Tibial artery (tissue), 4 donors: ENCODE data around the gene ADGRV1.

Experiments
- DNase-seq, 2 donors: peaks; one replicate each; pipeline ENCODE4 v3.0.0-alpha.2; 2019
- H3K27ac ChIP-seq, 2 donors: fragments of 200-600 bp; sonication (generic) in 1 of 2; 1 replicate in 1 of 2; 2 replicates in 1 of 2; pipeline ENCODE4 v1.5.1; 2018 to 2019; ENCODE audit warnings: mild to moderate bottlenecking in 1 of 2
- H3K27me3 ChIP-seq, 2 donors: fragments of 200-600 bp; sonication (generic) in 1 of 2; one replicate each; pipeline versions ENCODE4 v1.5.1 to v1.6.0; 2016 to 2019
- H3K36me3 ChIP-seq, 3 donors: fragments of 200-600 bp; sonication (generic) in 2 of 3; one replicate each; pipeline ENCODE4 v1.5.1; 2016 to 2019; ENCODE audit warnings: mild to moderate bottlenecking in 2 of 3
- H3K4me1 ChIP-seq, 4 donors: fragments of 200-600 bp; sonication (generic) in 2 of 4; 1 replicate in 3 of 4; 2 replicates in 1 of 4; pipeline ENCODE4 v1.5.1; 2016 to 2019
- H3K4me3 ChIP-seq, 2 donors: fragments of 200-600 bp; sonication (generic) in 1 of 2; 1 replicate in 1 of 2; 2 replicates in 1 of 2; pipeline ENCODE4 v1.5.1; 2018 to 2019; ENCODE audit warnings: mild to moderate bottlenecking in 2 of 2
- H3K9me3 ChIP-seq, 3 donors: fragments of 200-600 bp; sonication (generic) in 1 of 3; one replicate each; pipeline ENCODE4 v1.5.1; 2016 to 2019
- intact Hi-C: fragments of 100-400 bp; cut with DNase I; formaldehyde crosslinking; loops from one replicate; pipeline ENCODE4 v1.15.0; 2023; ENCODE audit warnings: low total_unique reads
- TF ChIP-seq, protein P1 (sequence below), 2 experiments: fragments of 200-600 bp in 1 of 2; fragments of 450-650 bp in 1 of 2; IDR thresholded peaks; one replicate each; pipeline ENCODE4 v1.5.1; 2017 to 2019; ENCODE audit warnings: antibody characterized with exemption in 2 of 2, mild to moderate bottlenecking in 1 of 2, moderate library complexity in 1 of 2

ADGRV1 gene

GRCh38 chr5:90987726-90988125, 429.1 kb downstream of the ADGRV1 start:
- Histone ChIP-seq H3K36me3 (no peaks in the 10 kb centered on the region), H3K27ac (no peak overlapping the region), H3K4me1 (no peaks in the 10 kb centered on the region), H3K9me3 (no peaks in the 10 kb centered on the region), H3K27me3 (no peaks in the 10 kb centered on the region), H3K4me3 (no peak overlapping the region)
- intact Hi-C loops, result no loop called here
- no peak for DNase-seq
- TF ChIP-seq, protein P1, sequence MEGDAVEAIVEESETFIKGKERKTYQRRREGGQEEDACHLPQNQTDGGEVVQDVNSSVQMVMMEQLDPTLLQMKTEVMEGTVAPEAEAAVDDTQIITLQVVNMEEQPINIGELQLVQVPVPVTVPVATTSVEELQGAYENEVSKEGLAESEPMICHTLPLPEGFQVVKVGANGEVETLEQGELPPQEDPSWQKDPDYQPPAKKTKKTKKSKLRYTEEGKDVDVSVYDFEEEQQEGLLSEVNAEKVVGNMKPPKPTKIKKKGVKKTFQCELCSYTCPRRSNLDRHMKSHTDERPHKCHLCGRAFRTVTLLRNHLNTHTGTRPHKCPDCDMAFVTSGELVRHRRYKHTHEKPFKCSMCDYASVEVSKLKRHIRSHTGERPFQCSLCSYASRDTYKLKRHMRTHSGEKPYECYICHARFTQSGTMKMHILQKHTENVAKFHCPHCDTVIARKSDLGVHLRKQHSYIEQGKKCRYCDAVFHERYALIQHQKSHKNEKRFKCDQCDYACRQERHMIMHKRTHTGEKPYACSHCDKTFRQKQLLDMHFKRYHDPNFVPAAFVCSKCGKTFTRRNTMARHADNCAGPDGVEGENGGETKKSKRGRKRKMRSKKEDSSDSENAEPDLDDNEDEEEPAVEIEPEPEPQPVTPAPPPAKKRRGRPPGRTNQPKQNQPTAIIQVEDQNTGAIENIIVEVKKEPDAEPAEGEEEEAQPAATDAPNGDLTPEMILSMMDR (IDR thresholded peaks at IDR 0.05), result no peak

GRCh38 chr5:90991201-90991600, 432.6 kb downstream of the ADGRV1 start:
- H3K36me3 ChIP-seq, result no peaks in the 10 kb centered on the region
- H3K27me3 ChIP-seq, result no peaks in the 10 kb centered on the region
- no peak overlapping the region for H3K4me3 ChIP-seq
- H3K27ac ChIP-seq, result no peak overlapping the region
- H3K9me3 ChIP-seq, result peaks cover 0 to 8% (median 7%) of the 10 kb centered on the region in 3 donors
- TF ChIP-seq, protein P1 (IDR thresholded peaks at IDR 0.05), result no peak
- intact Hi-C loops, result no loop called here
- no peak for DNase-seq
- H3K4me1 ChIP-seq, result no peaks in the 10 kb centered on the region

DNA sequence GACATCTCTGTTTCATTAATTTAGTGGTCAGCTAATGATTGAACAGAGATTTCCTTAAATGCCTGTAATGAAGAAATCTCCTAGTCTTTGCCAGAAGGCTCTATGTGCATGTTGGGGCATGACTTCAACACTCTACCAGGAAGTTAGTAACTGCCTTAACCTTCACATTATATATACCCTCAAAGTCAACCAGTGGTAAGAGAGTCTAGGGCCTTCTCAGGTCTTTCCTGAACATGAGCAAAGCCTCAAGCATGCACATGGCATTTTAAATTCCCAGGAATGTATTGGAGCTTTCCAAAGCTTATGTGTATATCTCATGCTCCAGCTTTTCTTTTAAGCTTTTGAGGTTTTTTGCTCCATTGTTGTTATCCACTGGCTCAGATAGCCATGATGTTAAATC, 436.2 kb downstream of the ADGRV1 start:
- peaks cover 0 to 8% (median 8%) of the 10 kb centered on the region in 3 donors for H3K9me3 ChIP-seq
- intact Hi-C loops, result no loop called here
- H3K27ac ChIP-seq, result no peak overlapping the region
- H3K27me3 ChIP-seq, result no peaks in the 10 kb centered on the region
- no peaks in the 10 kb centered on the region for H3K36me3 ChIP-seq
- no peak overlapping the region for H3K4me3 ChIP-seq
- TF ChIP-seq, protein P1 (IDR thresholded peaks at IDR 0.05), result no peak
- no peak for DNase-seq
- H3K4me1 ChIP-seq, result no peaks in the 10 kb centered on the region

DNA sequence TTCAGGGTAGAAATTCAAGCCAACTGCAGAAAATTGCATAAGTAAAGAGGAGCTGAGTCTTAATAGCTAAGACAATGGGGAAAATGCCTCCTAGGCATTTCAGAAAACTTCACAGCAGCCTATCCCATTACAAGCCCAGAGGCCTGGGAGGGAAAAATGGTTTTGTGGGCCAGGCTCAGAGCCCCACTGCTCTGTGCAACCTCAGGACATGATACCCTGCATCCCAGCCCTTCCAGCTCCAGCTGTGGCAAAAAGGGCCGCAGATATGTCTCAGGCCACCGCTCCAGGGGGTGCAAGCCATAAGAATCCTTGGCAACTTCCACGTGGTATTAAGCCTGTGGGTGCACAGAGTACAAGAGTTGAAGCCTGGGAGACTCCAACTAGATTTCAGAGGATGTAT, 437.5 kb downstream of the ADGRV1 start:
- H3K27ac ChIP-seq, result no peak overlapping the region
- no peaks in the 10 kb centered on the region for H3K27me3 ChIP-seq
- DNase-seq, result no peak
- peaks cover 0 to 8% (median 8%) of the 10 kb centered on the region in 3 donors for H3K9me3 ChIP-seq
- TF ChIP-seq, protein P1 (IDR thresholded peaks at IDR 0.05), result no peak
- H3K4me3 ChIP-seq, result no peak overlapping the region
- H3K4me1 ChIP-seq, result no peaks in the 10 kb centered on the region
- intact Hi-C loops, result no loop called here
- no peaks in the 10 kb centered on the region for H3K36me3 ChIP-seq

DNA sequence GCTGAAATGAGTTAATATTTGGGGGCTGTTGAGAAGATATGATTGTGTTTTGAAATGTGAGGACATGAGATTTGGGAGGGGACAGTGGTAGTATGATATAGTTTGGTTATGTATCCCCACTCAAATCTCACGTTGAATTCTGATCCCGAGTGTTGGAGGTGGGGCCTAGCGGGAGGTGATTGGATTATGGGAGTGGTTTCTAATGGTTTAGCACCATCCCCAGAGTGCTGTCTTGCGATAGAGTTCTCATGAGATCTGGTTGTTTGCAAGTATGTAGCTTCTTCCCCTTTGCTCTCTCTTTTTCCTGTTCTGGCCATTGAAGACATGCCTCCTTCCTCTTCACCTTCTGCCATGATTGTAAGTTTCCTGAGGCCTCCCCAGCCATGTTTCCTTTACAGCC, 438.5 kb downstream of the ADGRV1 start:
- H3K36me3 ChIP-seq, result no peaks in the 10 kb centered on the region
- intact Hi-C loops, result no loop called here
- no peak for DNase-seq
- TF ChIP-seq, protein P1 (IDR thresholded peaks at IDR 0.05), result no peak
- H3K27me3 ChIP-seq, result no peaks in the 10 kb centered on the region
- H3K4me3 ChIP-seq, result no peak overlapping the region
- no peak overlapping the region for H3K27ac ChIP-seq
- H3K4me1 ChIP-seq, result no peaks in the 10 kb centered on the region
- peaks cover 0 to 8% (median 8%) of the 10 kb centered on the region in 3 donors for H3K9me3 ChIP-seq

DNA sequence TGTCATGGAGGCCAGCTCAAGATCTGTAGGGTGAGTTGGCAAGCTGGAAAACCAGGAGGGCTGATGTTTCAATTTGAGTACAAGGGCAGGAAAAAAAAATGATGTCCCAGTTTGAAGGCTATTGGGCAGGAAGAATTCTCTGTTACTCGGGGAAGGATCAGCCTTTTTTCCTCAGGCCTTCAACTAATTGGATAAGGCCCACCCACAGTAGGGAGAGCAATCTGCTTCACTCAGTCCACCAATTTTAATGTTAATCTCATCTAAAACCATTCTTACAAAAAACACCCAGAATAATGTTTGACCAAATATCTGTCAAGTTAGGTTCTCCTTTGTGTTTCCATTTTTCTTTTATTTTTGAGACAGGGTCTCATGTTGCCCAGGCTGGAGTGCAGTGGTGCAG, 442.1 kb downstream of the ADGRV1 start:
- intact Hi-C loops, result no loop called here
- H3K27me3 ChIP-seq, result no peaks in the 10 kb centered on the region
- H3K27ac ChIP-seq, result no peak overlapping the region
- DNase-seq, result no peak
- no peak overlapping the region for H3K4me3 ChIP-seq
- no peaks in the 10 kb centered on the region for H3K4me1 ChIP-seq
- TF ChIP-seq, protein P1 (IDR thresholded peaks at IDR 0.05), result no peak
- H3K9me3 ChIP-seq, result peaks cover 0 to 5% (median 5%) of the 10 kb centered on the region in 3 donors
- no peaks in the 10 kb centered on the region for H3K36me3 ChIP-seq
